Tibial artery (tissue), 4 donors: Measurements from ENCODE around the gene UBR4.

Experiments
- DNase-seq, 2 donors: peaks; one replicate each; pipeline ENCODE4 v3.0.0-alpha.2; 2019
- H3K27ac ChIP-seq, 2 donors: fragments of 200-600 bp; sonication (generic) in 1 of 2; 1 replicate in 1 of 2; 2 replicates in 1 of 2; pipeline ENCODE4 v1.5.1; 2018 to 2019; ENCODE audit warnings: mild to moderate bottlenecking in 1 of 2
- H3K27me3 ChIP-seq, 2 donors: fragments of 200-600 bp; sonication (generic) in 1 of 2; one replicate each; pipeline versions ENCODE4 v1.5.1 to v1.6.0; 2016 to 2019
- H3K36me3 ChIP-seq, 3 donors: fragments of 200-600 bp; sonication (generic) in 2 of 3; one replicate each; pipeline ENCODE4 v1.5.1; 2016 to 2019; ENCODE audit warnings: mild to moderate bottlenecking in 2 of 3
- H3K4me1 ChIP-seq, 4 donors: fragments of 200-600 bp; sonication (generic) in 2 of 4; 1 replicate in 3 of 4; 2 replicates in 1 of 4; pipeline ENCODE4 v1.5.1; 2016 to 2019
- H3K4me3 ChIP-seq, 2 donors: fragments of 200-600 bp; sonication (generic) in 1 of 2; 1 replicate in 1 of 2; 2 replicates in 1 of 2; pipeline ENCODE4 v1.5.1; 2018 to 2019; ENCODE audit warnings: mild to moderate bottlenecking in 2 of 2
- H3K9me3 ChIP-seq, 3 donors: fragments of 200-600 bp; sonication (generic) in 1 of 3; one replicate each; pipeline ENCODE4 v1.5.1; 2016 to 2019
- CTCF ChIP-seq, 2 experiments: fragments of 200-600 bp in 1 of 2; fragments of 450-650 bp in 1 of 2; IDR thresholded peaks; one replicate each; pipeline ENCODE4 v1.5.1; 2017 to 2019; ENCODE audit warnings: antibody characterized with exemption in 2 of 2, mild to moderate bottlenecking in 1 of 2, moderate library complexity in 1 of 2
- intact Hi-C: fragments of 100-400 bp; cut with DNase I; formaldehyde crosslinking; loops from one replicate; pipeline ENCODE4 v1.15.0; 2023; ENCODE audit warnings: low total_unique reads

UBR4 gene

GRCh38 chr1:19063122-19063521 is 146.9 kb downstream of the UBR4 start:
- intact Hi-C loops, result no loop called here
- no peak overlapping the region for H3K4me3 ChIP-seq
- no peaks in the 10 kb centered on the region for H3K9me3 ChIP-seq
- H3K36me3 ChIP-seq, result no peaks in the 10 kb centered on the region
- peaks cover 0 to 16% (median 3%) of the 10 kb centered on the region in 4 donors for H3K4me1 ChIP-seq
- DNase-seq, result no peak
- H3K27ac ChIP-seq, result no peak overlapping the region
- H3K27me3 ChIP-seq, result peaks cover 0 to 21% of the 10 kb centered on the region in 2 donors
- no peak for TF ChIP-seq CTCF (IDR thresholded peaks at IDR 0.05)

- Histone ChIP-seq H3K27ac (no peak overlapping the region), H3K4me1 (peaks cover 0 to 9% (median 2%) of the 10 kb centered on the region in 4 donors), H3K9me3 (no peaks in the 10 kb centered on the region), H3K27me3 (peaks cover 0 to 26% of the 10 kb centered on the region in 2 donors), H3K36me3 (no peaks in the 10 kb centered on the region), H3K4me3 (no peak overlapping the region)
- TF ChIP-seq CTCF (IDR thresholded peaks at IDR 0.05), result no peak
- DNase-seq, result no peak
- intact Hi-C loops, result no loop called here
Observed at GRCh38 chr1:19062258-19063029, 147.6 kb downstream of the UBR4 start.

GRCh38 chr1:19061798-19062197 is 148.3 kb downstream of the UBR4 start:
- no peak overlapping the region for H3K27ac ChIP-seq

GRCh38 chr1:19061343-19061742 is 148.7 kb downstream of the UBR4 start:
- TF ChIP-seq CTCF (IDR thresholded peaks at IDR 0.05), result no peak
- DNase-seq, result no peak
- no peaks in the 10 kb centered on the region for H3K9me3 ChIP-seq
- H3K27ac ChIP-seq, result no peak overlapping the region
- H3K36me3 ChIP-seq, result no peaks in the 10 kb centered on the region
- no peak overlapping the region for H3K4me3 ChIP-seq
- H3K4me1 ChIP-seq, result no peaks in the 10 kb centered on the region
- peaks cover 0 to 33% of the 10 kb centered on the region in 2 donors for H3K27me3 ChIP-seq
- intact Hi-C loops, result no loop called here

More at GRCh38 chr1:19061798-19062197, 148.3 kb downstream of the UBR4 start:
- no peak for TF ChIP-seq CTCF (IDR thresholded peaks at IDR 0.05)
- H3K4me1 ChIP-seq, result peaks cover 0 to 2% (median 0%) of the 10 kb centered on the region in 4 donors
- intact Hi-C loops, result no loop called here
- no peaks in the 10 kb centered on the region for H3K9me3 ChIP-seq
- no peaks in the 10 kb centered on the region for H3K36me3 ChIP-seq
- no peak for DNase-seq
- no peak overlapping the region for H3K4me3 ChIP-seq
- peaks cover 0 to 28% of the 10 kb centered on the region in 2 donors for H3K27me3 ChIP-seq

- Histone ChIP-seq H3K4me1 (no peaks in the 10 kb centered on the region), H3K27ac (no peak overlapping the region), H3K9me3 (no peaks in the 10 kb centered on the region), H3K36me3 (no peaks in the 10 kb centered on the region), H3K27me3 (peaks cover 0 to 45% of the 10 kb centered on the region in 2 donors), H3K4me3 (no peak overlapping the region)
- no peak for TF ChIP-seq CTCF (IDR thresholded peaks at IDR 0.05)
- no peak for DNase-seq
- intact Hi-C loops, result no loop called here
Observed at GRCh38 chr1:19059773-19060172, 150.3 kb downstream of the UBR4 start.
